GM13977 (cell line): ENCODE results near the gene HOXA1.

ENCODE experiments used
- DNase-seq: peaks from one replicate; pipeline ENCODE4 v3.0.0; 2012; ENCODE audit warnings: low spot score
- in situ Hi-C: fragments of 300-500 bp; cut with MboI; formaldehyde crosslinking; loops from one replicate; pipeline ENCODE4 v1.12.0; 2022; ENCODE audit warnings: low sequenced_read_pairs, low pct_unique_long_range_greater_than_20kb, mixed read lengths, inconsistent platforms; ENCODE audit not compliant: unreplicated experiment
- TF ChIP-seq, protein P1 (sequence below): IDR thresholded peaks from 2 replicates; pipeline ENCODE4 v1.5.1; 2012; ENCODE audit warnings: mild to moderate bottlenecking, control low read depth; ENCODE audit not compliant: insufficient read depth; ENCODE audit errors: extremely low read depth, missing control alignments

HOXA1 gene

DNA sequence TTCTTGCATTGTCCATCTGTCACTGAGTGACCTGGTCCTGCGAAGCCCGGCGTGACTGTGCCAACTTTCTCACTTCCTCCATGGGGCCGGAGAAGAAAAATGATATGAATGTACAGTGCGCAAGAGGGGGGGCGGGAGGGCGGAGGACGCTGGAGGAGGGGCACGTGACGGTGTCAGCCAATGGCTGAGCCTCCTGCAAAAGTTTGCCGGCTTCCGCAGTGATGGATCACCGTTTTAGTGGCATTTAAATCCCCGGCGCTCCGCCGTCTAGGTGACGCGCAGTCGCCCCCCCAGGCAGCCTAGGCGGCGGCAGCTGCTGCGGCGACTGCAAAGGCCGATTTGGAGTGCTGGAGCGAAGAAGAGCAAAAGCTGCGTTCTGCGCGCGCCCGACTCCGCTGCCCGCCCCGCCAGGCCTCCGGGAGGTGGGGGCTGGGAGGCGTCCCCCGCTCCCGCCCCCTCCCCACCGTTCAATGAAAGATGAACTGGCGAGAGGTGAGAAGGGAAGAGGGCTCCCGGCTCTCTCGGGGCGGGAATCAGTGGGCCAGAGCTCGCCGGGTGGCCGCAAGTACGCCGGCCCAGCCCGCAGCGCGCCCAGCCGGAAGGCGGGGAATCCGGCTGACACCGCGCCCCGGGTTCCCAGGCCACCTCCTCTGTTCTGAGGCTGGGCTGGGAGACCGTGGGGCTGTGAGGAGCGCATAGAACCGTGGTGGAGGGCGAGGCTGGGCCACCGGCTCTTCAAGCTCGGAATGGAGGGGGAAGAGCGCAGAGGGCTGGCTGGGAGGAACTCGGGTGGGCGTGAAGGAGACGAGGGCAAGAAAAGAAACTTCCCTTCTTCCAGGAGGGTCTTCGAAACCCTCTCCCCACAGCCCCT is at the start of gene HOXA1:
HOXA1 (minus strand) TSS at position 104 of the 871 bp plus-strand sequence; CDS start at position 16, 88 bp downstream.
- in situ Hi-C loops: no loop called here
- peak; percentile 96 for DNase-seq
- TF ChIP-seq, protein P1, sequence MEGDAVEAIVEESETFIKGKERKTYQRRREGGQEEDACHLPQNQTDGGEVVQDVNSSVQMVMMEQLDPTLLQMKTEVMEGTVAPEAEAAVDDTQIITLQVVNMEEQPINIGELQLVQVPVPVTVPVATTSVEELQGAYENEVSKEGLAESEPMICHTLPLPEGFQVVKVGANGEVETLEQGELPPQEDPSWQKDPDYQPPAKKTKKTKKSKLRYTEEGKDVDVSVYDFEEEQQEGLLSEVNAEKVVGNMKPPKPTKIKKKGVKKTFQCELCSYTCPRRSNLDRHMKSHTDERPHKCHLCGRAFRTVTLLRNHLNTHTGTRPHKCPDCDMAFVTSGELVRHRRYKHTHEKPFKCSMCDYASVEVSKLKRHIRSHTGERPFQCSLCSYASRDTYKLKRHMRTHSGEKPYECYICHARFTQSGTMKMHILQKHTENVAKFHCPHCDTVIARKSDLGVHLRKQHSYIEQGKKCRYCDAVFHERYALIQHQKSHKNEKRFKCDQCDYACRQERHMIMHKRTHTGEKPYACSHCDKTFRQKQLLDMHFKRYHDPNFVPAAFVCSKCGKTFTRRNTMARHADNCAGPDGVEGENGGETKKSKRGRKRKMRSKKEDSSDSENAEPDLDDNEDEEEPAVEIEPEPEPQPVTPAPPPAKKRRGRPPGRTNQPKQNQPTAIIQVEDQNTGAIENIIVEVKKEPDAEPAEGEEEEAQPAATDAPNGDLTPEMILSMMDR: no peak

DNA sequence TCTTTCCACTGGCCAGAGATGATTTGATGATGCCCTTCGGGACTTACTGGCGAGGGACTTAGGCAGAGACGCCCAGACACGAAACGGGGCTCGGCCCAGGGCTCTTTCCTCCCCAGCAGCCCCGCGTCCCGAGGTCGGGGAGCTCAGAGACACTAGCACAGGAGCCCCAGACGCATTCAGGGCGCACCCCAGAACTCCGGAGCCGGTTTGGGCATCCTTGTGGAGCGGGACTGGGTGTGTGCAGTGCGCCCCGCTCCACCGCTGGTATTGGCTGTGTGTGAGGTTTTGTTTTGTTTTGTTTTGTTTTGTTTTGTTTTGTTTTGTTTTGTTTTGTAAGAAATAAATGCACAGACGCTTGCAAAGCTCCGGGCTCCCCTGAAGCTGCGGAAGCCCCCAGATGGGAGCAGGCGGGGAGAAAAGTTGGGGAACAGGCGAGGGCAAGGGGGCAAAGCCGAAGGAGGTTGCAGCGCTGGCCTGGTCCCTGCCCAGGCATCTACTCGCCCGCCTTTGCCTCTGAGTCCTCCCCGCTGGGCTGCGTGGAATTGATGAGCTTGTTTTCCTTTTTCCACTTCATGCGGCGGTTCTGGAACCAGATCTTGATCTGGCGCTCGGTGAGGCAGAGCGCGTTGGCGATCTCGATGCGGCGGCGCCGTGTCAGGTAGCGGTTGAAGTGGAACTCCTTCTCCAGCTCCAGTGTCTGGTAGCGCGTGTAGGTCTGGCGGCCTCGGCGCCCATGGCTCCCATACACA is 49.5 kb upstream of the HOXA1 start:
- TF ChIP-seq, protein P1: no peak
- in situ Hi-C loops: no loop called here
- no peak for DNase-seq

DNA sequence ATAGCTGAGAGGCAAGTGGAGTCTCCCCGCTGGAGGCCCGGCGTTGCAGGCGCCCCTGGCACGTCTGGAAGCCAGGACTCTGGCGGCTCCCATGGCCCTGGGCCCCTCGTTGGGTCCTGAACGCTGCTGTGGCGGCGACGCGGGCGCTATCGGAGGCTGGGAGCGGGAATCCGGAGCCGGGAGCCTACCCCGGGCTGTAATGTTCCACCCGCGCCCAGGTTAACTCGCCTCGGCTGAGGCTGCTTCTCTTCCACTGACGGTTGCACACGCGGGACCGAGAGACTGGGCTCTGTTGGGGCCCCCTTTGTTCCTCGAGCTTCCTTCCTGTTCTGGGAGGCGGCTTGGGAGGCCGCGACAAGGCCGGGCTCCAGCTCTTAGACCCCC is 49.0 kb upstream of the HOXA1 start:
- TF ChIP-seq, protein P1: no peak
- in situ Hi-C loops: no loop called here
- DNase-seq: no peak

DNA sequence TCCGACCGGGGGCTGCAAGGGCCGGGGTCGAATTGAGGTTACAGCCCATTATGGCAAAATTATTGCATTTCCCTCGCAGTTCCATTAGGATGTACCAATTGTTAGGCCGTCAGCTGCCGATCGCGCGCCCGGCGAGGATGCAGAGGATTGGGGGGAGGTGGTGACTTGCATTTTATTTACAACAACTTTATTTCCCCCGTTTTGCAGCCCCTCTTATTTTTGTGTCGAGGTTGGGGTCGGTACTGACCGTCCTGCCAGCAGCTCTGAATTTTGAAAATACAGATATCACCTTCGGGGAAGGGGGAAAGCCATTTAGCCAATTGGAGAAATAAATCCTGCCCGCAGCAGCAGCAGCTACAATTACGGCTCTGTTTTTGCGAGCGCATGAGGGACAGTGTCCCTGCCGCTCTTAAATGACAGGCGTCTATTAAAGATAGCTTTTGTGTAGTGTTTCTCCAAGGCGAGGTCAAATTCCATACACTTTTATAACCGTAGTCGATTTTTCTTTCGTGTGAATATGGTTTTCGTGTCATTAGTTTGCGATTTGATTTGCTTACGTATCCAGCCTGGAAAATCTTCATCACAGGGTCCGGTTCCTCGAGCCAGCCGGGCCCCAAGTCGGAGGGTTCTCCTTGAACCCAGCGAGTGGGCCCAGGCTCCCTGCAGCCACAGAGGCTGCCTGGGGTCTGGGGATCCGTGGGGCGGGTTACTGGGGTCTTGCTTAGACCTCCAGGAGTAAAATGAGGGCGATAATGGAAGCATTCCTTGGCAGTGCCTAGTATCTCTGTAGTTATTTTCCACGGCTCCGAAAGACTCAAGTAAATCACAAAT is 48.4 kb upstream of the HOXA1 start:
- DNase-seq: no peak
- TF ChIP-seq, protein P1: no peak
- in situ Hi-C loops: no loop called here

DNA sequence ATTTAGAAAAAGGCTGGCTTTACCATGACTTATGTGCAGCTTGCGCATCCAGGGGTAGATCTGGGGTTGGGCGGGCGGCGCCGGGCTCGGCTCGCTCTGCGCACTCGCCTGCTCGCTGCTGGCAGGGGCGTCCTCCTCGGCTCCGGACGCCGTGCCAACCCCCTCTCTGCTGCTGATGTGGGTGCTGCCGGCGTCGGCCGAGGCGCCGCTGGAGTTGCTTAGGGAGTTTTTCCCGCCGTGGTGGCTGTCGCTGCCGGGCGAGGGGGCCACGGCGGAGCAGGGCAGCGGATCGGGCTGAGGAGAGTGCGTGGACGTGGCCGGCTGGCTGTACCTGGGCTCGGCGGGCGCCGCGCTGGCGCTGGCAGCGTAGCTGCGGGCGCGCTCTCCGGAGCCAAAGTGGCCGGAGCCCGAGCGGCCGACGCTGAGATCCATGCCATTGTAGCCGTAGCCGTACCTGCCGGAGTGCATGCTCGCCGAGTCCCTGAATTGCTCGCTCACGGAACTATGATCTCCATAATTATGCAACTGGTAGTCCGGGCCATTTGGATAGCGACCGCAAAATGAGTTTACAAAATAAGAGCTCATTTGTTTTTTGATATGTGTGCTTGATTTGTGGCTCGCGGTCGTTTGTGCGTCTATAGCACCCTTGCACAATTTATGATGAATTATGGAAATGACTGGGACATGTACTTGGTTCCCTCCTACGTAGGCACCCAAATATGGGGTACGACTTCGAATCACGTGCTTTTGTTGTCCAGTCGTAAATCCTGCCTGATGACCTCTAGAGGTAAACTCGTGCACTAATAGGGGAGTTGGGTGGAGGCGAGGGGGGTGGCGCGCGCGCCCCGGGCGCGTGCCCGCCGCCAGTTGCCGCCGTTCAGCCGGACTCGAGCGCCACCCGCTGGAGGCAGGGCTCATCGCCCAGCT is 47.5 kb upstream of the HOXA1 start, which contains the start of gene HOXA5:
HOXA5 (minus strand) TSS at position 659 of the 927 bp plus-strand sequence; CDS start at position 585, 74 bp downstream.
- TF ChIP-seq, protein P1: peak; percentile 13
- no peak for DNase-seq
- in situ Hi-C loops: no loop called here
